SHP77 (cell line): Measurements from ENCODE around the gene JTB.
A peak's percentile ranks its signal among the peaks of the same experiment; 100 is the strongest.
"Not testable (repeated sequence)": the region's sequence is repeated elsewhere in the genome, so short reads cannot be mapped to it uniquely, and the experiment has no call there.

Source experiments
- DNase-seq, 2 experiments: peaks; one replicate each; lab custom pipeline; 2025; lab: John Stamatoyannopoulos, UW

The JTB gene

DNA sequence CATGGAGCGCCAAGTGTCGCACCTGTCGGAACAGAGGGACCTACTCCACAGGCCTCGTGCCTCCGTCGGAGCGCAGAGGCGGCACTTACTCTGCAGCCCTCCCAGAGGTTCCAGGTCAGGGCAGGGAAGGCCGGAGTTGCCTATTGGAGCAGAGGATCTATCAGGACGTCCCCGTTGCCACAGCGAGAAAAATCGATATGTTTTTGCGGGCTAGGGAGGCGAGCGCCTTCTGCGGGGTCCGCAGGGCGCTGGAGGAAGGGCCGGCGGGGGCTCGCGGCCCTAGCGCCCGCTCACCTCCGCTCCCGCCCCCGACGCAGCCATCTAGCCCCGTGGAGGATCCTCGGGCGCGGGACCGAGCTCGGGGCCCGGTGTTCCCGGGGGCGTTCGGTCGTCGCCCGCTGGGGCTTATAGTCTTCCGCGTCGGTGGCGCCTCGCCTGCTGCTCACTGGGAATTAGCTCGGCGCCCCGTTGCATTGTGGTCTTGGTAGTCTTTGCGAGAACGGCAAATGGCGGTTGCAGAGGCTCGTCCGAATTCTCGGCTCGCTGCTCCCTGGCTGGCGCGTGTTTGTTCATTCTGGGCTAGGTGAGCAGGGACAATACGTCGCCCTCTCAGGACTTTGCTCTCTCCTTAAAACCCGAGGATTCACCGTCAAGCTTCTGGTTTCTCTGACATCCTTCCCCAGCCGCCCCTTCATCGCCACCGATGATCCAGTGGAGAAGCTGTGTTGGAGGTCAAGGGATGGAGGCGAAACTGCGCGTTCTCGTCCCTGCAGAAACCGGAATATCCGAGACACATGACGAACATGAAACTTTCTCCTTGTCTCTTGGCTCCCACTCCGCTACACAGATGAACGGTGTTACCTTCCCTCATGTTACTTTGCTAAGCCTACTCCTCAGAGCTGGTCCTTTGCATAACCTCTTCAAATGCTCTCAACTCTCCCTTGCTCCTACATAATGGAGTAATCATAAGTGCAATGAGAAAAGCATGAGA, at the start of gene JTB:
JTB (minus strand) TSS at position 425 of the 991 bp plus-strand sequence; CDS start at position 3, 422 bp downstream.
- DNase-seq = peak; percentile 93 to 98

DNA sequence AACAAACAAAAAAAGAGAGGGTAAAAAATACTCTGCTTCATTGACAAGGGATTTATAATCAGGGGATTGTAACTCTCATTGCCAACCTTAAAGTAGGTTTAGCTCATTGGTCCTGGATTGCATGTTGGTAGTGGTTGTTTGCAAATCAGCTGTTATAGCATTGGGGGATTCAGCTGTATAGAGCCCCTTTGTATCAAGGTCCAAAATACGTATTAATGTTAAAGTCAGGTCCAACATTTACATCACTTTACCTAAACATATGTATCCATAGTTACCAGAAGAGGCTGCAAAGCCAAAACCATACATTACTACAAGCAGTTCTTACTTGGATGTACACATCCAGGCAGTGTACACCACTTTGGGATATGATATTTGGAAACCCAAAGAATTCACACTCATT, 42.5 kb upstream of the JTB start:
- DNase-seq = no peak

DNA sequence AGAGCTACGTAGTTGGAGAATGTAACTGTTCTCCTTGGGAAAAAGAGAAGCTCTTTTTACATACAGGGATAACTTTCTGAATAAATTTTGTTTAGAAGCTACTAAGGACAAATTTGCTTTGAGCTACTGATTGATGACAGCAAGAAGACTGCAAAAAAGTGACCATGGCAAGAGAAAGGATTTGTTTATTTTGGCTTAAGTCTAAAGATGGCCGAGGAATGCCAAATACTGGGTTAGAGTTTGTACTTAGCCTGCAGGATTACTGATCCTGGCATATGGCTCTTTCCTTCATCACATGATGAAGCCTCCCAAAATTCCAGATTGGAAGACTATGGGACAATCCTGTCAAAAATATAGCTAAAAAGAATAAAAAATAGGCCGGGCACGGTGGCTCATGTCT, 41.8 kb upstream of the JTB start:
- no peak for DNase-seq

DNA sequence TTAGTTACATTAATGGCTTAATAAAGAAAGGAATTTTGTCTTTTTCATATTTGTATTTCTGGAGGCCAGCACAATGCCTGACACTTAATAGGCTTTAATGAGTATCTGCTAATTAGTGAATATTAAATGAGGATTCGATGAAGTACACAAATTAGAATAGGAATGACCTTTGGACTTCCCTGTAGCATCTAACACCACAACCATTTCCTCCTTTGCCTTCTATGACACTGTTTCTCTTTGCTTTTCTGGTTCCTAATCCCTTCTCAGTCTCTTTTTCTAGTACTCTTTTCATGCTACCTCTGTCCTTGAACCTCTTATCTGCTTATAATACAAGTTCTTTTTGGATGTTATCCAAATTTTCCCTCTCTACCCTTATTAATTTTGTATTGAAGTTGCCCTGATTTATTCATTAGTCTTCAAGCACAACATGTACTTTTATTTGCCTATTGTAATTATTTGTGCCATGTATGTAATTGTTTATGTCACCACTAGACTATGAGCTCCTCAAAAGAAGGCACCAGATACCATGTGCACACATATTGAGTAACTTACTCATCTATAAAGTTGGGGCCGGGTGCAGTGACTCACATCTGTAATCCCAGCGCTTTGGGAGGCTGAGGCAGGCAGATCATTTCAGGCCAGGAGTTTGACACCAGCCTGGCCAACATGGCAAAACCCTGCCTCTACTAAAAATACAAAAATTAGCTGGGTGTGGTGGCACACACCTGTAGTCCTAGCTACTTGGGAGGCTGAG, 36.9 kb upstream of the JTB start:
- DNase-seq = no peak

DNA sequence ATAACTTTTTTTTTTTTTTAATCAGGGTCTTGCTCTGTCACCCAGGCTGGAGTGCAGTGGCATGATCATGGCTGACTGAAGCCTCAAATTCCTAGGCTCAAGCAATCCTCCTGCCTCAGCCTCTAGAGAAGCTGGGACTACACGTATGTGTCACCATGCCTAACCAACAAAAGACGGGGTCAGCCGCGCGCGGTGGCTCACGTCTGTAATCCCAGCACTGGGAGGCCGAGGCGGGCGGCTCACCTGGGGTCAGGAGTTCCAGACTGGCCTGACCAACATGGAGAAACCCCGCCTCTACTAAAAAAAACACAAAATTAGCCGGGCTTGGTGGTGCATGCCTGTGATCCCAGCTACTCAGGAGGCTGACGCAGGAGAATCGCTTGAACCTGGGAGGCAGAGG, 35.1 kb upstream of the JTB start:
- not testable (repeated sequence) for DNase-seq

DNA sequence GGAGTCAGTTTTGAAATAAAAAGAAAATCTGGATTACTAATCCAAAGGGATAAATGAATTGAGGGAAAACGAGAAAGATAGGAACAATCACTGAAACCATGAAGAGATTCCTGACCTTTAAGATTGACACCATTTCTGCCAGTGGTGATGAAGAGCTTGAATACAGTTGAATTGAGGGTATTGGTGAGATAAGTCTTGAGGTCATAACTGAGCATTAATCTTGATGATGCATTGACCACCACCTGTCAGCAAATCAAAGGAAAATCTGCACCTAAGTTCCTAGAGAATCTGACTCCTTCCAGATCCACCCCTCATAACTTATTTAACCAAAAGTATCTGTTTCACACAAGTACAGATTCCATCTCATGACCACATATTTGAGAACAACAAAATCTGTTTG, 34.7 kb upstream of the JTB start:
- no peak for DNase-seq

DNA sequence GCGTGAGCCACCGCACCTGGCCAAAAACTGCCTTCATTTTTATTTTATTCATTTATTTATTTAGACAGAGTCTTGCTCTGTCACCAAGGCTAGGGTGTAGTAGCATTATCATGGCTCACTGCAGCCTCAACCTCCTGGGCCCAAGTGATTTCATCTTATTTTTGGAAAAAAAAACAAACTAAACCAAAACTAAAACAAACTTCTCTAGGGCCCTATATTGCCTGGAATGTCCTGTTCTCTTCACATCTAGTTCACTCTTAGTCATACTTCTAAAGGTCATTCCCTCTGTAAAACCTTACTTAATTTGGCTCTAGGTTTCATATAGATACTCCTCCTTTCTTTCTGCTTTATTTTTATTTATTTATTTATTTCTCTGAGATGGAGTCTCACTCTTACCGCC, 28.7 kb upstream of the JTB start:
- DNase-seq = no peak

DNA sequence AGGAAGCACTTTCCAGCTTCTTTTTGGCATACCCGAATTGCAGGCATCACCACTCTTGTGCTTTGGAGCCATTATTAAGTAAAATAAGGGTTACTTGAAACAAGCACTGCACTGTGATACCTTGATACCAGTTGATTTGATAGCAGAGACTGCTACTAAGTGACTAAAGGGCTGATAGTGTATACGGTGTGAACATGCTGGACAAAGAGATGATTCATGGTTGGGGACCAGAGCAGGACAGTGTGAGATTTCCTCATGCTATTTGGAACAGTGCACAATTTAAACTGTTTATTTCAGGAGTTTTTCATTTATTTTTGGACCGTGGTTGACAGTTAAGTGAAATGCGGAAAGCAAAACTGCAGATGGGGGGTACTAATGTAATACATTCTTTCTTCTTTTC, 22.9 kb upstream of the JTB start:
- DNase-seq = no peak

DNA sequence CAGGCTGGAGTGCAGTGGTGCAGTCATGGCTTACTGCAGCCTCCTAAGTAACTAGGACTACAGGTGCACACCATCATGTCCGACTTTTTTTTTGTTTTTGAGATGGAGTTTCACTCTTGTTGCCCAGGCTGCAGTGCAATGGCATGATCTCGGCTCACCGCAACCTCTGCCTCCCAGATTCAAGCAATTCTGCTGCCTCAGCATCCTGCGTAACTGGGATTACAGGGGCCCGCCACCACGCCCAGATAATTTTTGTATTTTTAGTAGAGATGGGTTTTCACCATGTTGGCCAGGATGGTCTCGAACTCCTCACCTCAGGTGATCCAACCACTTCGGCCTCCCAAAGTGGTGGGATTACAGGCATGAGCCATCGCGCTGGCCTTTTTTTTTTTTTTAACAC, 19.4 kb upstream of the JTB start:
- not testable (repeated sequence) for DNase-seq

DNA sequence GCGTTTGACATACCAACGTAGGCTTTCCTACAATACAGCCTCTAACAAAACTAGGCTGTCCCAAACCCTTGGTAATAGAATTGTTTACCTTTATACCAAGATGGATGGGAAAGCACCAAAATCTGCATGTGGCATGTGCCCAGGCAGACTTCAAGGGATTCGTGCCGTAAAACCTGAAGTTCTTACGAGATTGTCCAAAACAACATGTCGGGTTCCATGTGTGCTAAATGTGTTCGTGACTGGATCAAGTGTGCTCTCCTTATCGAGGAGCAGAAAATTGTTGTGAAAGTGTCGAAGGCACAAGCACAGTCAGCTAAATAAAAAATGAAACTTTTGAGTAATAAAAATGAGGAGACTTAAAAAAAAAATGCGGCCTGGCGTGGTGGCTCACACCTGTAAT, 18.2 kb upstream of the JTB start:
- no peak for DNase-seq

DNA sequence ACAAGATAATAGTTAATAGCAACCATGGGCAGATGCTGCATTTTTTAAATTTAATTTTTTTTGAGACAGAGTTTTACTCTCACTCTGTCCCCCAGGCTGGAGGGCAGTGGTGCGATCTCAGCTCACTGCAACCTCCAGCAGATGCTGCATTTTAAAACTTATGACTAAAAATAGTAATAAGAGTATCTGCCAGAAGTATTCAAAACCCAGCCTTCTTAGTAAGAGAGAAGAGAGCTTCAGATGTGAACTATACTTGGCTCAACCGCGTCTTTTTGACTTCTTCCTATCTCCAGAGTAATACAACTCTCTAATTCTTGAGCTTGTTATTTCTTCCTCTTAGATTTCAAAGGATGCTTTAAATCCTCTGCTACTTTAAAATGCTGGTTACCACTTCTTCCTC, 17.7 kb upstream of the JTB start:
- no peak for DNase-seq

DNA sequence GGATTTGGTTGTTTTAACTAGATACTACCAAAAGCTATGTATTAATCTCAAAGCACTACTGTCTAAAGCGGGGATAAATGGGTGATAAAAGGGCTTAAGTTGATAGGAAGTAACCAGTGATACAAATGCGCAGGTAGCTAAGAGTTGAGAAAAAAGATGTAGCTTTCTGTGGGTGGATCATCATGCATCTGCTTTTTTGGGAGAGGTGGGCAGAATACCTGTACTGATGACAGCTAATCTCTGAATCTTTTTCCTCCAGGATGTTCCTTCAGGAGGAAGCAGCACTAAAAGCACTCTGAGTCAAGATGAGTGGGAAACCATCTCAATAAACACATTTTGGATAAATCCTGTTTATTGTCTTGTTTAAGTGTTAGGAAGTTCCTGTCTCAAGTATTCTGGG, 14.3 kb upstream of the JTB start:
- no peak for DNase-seq

DNA sequence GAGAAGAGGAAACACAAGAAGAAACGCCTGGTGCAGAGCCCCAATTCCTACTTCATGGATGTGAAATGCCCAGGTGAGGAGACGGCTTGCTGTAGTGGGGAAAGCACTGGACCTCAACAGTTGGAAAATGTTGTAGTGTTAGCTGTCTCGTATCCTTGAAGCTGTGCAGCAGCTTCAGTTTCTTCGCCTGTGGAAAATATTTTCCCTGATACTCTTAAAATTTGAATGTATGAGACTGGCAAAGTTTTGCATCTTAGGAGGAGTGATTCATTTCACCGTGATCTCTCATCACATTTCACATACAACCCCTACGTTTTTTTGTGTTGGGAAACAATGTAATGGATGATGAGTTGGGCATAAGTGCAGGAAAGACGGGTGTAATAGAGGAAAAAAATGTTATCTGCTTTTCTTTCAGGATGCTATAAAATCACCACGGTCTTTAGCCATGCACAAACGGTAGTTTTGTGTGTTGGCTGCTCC, 13.7 kb upstream of the JTB start:
- DNase-seq = no peak

DNA sequence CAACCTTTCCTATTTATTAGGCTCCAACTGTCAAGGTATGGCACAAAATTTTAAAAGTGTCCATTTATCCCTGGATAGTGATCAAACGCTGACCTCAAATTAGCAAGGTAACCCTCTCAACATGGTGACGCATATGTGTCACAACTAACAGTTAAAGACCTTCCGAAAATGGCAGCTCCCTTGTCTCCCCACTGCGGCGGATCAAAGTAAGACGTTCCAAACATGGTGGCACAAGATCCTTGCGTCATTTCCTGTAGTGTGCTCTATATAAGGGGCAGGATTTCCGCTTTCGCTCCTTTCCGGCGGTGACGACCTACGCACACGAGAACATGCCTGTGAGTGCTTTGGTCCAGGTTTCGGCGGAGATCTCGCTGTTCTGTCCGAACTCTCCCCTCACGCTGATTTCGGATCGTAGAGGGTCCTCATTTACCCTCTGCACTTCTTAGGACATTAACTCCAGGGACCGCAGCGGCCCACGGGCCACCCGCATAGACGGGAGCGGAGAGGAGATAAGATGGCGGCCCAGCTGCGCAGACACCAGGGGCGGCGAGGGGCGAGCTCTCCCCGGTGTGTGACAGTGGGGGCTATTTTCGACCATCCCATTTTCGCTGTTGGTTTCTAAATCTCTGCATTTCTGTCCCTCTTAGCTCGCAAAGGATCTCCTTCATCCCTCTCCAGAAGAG, 13.1 kb upstream of the JTB start, which contains the start of gene RPS27:
RPS27 (plus strand) TSS at position 295 of the 683 bp plus-strand sequence; CDS start at position 330, 35 bp downstream.
- peak; percentile 99 to 100 for DNase-seq

DNA sequence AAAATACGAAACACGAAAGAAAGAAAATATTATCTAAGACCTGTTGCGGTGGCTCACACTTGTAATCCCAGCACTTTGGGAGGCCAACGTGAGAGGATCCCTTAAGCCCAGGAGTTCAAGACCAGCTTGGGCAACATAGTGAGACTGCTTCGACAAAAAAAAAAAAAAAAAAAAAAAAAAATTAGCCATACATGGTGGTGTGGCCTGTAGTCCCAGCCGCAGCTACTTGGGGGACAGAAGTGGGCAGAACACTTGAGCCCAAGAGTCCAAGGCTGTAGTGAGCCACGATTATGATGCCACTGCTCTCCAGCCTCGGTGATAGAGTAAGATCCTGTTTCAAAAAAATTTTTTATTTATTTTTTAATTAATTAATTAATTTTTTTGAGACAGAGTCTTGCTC, 10.1 kb upstream of the JTB start:
- DNase-seq = no peak

DNA sequence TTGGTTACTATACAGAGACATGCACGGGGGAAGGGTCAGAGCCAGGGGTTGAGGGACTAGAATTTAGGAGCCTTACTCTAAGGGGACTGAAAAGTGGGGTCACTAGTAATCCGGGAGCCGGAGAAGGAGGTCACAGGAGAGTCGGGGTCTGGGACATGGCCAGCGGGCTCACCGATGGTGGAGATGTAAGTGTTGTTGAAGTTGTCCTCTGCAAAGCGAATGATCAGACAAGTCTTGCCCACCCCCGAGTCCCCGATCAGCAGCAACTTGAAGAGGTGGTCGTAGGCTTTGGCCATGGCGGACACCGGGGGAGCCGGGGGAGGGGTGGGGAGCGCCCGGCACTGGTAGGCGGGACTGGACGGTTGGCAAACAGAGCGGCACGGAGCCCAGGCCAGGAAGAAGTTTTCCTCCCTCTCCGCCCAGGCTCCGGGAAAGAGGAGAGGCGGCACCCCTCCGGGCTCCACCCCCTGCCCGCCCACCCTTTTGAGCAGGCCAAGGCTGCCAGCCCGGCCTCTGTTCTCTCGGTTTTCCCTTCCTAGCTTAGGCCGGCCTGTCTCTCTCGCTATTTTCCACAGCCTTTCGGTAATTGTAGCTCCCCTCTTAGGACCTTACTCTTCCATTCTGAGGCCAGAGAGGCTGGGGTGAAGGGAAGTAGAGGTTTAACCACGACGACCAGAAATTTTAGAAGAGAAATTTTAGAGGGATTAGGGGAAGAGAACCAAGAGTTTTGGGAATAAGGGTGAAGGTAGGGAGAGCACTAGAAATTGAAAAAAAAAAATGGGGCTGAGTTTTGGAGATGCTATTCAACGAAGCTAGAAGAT, 8.7 kb upstream of the JTB start, which contains the start of gene RAB13:
RAB13 (minus strand) TSS at position 399 of the 821 bp plus-strand sequence; CDS start at position 296, 103 bp downstream.
- DNase-seq = peak; percentile 90 to 94

DNA sequence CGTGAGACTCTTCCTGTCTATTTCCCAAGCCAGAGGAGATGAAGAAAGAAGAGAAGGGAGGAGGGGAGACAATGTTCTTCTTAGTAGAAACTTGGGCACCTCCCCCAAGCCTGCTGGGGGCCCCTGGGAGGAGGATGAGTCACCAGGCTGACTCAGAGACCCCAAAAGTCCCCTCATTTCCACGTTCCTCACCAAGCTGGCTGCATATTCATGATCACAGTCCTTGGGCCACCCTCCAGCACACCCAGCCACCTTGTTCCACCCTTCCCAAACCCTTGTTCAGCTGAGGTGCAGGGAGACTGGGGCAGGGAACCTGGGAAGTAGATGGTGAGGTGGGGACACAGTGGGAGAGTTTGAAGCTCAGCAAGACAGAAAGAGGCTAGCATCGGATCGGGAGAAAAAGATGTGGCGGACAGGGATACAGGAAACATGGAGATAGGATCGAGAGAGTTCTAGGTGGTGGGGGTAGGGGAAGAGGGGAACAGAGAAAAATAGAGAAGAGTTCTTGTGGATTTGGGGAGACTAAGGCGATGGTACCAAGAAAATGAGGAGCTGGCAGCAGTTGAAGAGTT, 8.0 kb upstream of the JTB start:
- no peak for DNase-seq

DNA sequence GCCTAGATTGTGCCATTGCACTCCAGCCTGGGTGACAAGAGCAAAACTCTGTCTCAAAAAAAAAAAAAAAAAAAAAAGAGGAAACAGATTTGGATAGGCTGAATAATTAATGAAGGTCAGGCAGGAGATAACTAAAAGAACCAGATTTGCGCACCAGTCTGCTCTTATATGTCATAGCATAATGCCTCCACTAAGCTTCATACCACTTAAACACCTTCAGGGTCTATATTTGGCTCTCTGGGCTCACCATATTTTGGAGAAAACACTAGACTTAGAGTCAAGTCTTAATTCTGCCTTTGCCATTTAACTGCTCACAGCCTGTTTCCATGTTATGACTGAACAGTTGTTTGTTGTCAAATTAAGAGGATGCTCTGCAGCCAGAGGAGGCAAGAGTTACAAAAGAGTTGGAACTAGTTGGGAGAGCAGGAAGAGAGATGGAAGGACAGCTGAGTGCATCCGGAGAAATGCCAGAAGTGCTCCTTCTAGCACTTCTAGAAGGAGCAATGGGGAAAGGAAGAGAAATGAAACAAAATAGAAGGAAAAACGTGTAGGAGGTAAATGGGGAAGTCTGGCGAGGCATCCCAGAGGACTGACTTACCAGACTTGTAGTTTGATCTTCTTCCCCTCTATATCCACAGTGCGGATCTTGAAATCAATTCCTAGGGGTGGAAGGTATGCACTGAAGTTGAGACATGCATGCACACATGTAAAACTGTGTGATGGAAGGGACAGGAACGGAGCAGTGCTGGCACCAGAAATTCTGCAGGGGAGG, 6.8 kb upstream of the JTB start:
- DNase-seq = no peak

DNA sequence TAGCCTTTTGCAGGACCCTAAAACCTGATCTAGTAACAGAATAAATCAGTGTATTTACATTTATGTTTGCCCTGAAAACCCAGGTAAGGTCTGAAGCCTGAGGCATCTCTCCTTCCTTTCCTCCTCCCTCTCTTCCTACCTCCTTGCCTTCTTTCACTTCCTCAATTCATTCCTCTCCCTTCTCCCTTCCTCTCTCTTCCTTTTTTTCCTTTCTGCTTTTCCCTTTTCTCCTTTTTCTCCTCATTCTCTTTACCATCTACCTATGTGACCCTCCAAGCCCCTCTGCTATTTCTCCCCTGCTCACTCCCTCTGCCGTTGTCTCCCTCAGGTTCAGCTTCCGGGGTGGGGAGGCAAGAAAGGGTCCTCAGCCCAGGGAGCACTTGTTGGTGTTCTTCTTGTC, 4.3 kb upstream of the JTB start:
- not testable (repeated sequence) for DNase-seq

DNA sequence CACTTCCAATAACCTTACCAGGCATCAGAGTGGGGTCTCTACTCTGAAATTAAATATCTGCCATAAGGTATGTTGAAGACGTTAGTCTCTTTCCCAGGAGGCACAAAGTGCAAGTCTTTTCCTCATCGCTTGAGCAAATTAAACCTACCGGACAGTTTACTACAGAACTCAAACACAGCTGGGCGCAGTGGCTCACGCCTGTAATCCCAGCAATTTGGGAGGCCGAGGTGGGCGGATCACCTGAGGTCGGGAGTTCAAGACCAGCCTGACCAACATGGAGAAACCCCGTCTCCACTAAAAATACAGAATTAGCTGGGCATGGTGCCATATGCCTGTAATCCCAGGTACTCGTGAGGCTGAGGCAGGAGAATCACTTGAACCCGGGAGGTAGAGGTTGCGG, 1.6 kb upstream of the JTB start:
- not testable (repeated sequence) for DNase-seq
